ENCODE data around the gene CACNA2D1.

GRCh38 chr7:81929386-81929785 is 514.2 kb downstream of the CACNA2D1 start:
- TF ChIP-seq REST (IDR thresholded peaks at IDR 0.05; ENCODE audit: low read depth) (no peak), EZH2 (IDR thresholded peaks at IDR 0.05) (no peak), POLR2AphosphoS5 (IDR thresholded peaks at IDR 0.05; ENCODE audit: low read depth, low read length) (no peak), POLR2A (IDR thresholded peaks at IDR 0.05; ENCODE audit: borderline replicate concordance, extremely low read depth, insufficient read depth, insufficient read length) (no peak), ZNF274 (IDR thresholded peaks at IDR 0.05; ENCODE audit: low read depth, low read length) (no peak), SRF (IDR thresholded peaks at IDR 0.05; ENCODE audit: low read depth) (no peak)
- TF ChIP-seq, protein P1, sequence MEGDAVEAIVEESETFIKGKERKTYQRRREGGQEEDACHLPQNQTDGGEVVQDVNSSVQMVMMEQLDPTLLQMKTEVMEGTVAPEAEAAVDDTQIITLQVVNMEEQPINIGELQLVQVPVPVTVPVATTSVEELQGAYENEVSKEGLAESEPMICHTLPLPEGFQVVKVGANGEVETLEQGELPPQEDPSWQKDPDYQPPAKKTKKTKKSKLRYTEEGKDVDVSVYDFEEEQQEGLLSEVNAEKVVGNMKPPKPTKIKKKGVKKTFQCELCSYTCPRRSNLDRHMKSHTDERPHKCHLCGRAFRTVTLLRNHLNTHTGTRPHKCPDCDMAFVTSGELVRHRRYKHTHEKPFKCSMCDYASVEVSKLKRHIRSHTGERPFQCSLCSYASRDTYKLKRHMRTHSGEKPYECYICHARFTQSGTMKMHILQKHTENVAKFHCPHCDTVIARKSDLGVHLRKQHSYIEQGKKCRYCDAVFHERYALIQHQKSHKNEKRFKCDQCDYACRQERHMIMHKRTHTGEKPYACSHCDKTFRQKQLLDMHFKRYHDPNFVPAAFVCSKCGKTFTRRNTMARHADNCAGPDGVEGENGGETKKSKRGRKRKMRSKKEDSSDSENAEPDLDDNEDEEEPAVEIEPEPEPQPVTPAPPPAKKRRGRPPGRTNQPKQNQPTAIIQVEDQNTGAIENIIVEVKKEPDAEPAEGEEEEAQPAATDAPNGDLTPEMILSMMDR (IDR thresholded peaks at IDR 0.05 in 2 of 3, conservative IDR thresholded peaks at IDR 0.05 in 1 of 3; ENCODE audit: borderline replicate concordance in 1 of 3, insufficient read depth in 1 of 3, low read depth in 2 of 3, low read length in 2 of 3) = no peak
- TF ChIP-seq, protein P2, sequence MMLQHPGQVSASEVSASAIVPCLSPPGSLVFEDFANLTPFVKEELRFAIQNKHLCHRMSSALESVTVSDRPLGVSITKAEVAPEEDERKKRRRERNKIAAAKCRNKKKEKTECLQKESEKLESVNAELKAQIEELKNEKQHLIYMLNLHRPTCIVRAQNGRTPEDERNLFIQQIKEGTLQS (IDR thresholded peaks at IDR 0.05) = no peak

All from HCT116 (cell line).